H9 (cell line): ENCODE measurements around the gene ADAMTS2. TPM values are rescaled to one million over a fixed set of nuclear protein-coding genes. Genes with fewer than 3 reads are reported as not detected.

ENCODE experiments used
- DNase-seq: peaks from one replicate; pipeline ENCODE4 v3.0.0-alpha.2; 2017
- H2AFZ ChIP-seq: one replicate; pipeline ENCODE4 v1.6.1; 2013; ENCODE audit warnings: mild to moderate bottlenecking, low read length, control low read depth, moderate library complexity
- H2AK5ac ChIP-seq: 2 replicates; pipeline ENCODE4 v1.6.1; 2013; ENCODE audit warnings: low read length, control low read depth, mixed read lengths; ENCODE audit not compliant: insufficient read length
- H2BK120ac ChIP-seq: one replicate; pipeline ENCODE4 v1.6.1; 2013; ENCODE audit warnings: low read depth, mild to moderate bottlenecking, low read length, control low read depth, inconsistent platforms; ENCODE audit not compliant: poor library complexity, severe bottlenecking
- H2BK12ac ChIP-seq: 2 replicates; pipeline ENCODE4 v1.6.1; 2013; ENCODE audit warnings: low read length, control low read depth, mixed read lengths, low read depth; ENCODE audit not compliant: insufficient read length
- H2BK15ac ChIP-seq: 2 replicates; pipeline ENCODE4 v1.6.1; 2013; ENCODE audit warnings: low read depth, low read length, control low read depth
- H2BK20ac ChIP-seq: one replicate; pipeline ENCODE4 v1.6.1; 2013; ENCODE audit warnings: low read depth, mild to moderate bottlenecking, low read length, control low read depth, inconsistent platforms; ENCODE audit not compliant: poor library complexity, severe bottlenecking
- H2BK5ac ChIP-seq: 2 replicates; pipeline ENCODE4 v1.6.1; 2013; ENCODE audit warnings: low read length, control low read depth, mixed read lengths; ENCODE audit not compliant: insufficient read length
- H3K14ac ChIP-seq: 2 replicates; pipeline ENCODE4 v1.6.1; 2013; ENCODE audit warnings: low read length, control low read depth; ENCODE audit not compliant: insufficient read depth
- H3K18ac ChIP-seq: 2 replicates; pipeline ENCODE4 v1.6.1; 2013; ENCODE audit warnings: low read depth, mild to moderate bottlenecking, mixed read lengths, low read length, control low read depth; ENCODE audit not compliant: insufficient read length
- H3K23ac ChIP-seq: 2 replicates; pipeline ENCODE4 v1.6.1; 2013; ENCODE audit warnings: low read length, control low read depth, mixed read lengths, low read depth; ENCODE audit not compliant: insufficient read length
- H3K23me2 ChIP-seq: 2 replicates; pipeline ENCODE4 v1.6.1; 2013; ENCODE audit warnings: low read depth, mild to moderate bottlenecking, mixed read lengths, low read length, control low read depth; ENCODE audit not compliant: insufficient read length, poor library complexity, severe bottlenecking
- H3K27ac ChIP-seq: 2 replicates; pipeline ENCODE4 v1.5.1; 2013; ENCODE audit warnings: low read length, control low read depth, mixed read lengths, low read depth; ENCODE audit not compliant: insufficient read length
- H3K27me3 ChIP-seq: 2 replicates; pipeline ENCODE4 v1.6.1; 2013; ENCODE audit warnings: low read length, control low read depth, inconsistent platforms; ENCODE audit not compliant: insufficient read depth
- H3K4ac ChIP-seq: 2 replicates; pipeline ENCODE4 v1.6.1; 2013; ENCODE audit warnings: low read depth, mild to moderate bottlenecking, control low read depth, inconsistent platforms, low read length, moderate library complexity
- H3K4me1 ChIP-seq: 2 replicates; pipeline ENCODE4 v1.6.1; 2013; ENCODE audit warnings: low read length, control low read depth, inconsistent platforms; ENCODE audit not compliant: insufficient read depth
- H3K4me2 ChIP-seq: 2 replicates; pipeline ENCODE4 v1.6.1; 2013; ENCODE audit warnings: low read length, control low read depth, mixed read lengths; ENCODE audit not compliant: insufficient read length, insufficient read depth
- H3K56ac ChIP-seq: 2 replicates; pipeline ENCODE4 v1.6.1; 2013; ENCODE audit warnings: low read depth, mild to moderate bottlenecking, mixed read lengths, low read length, control low read depth; ENCODE audit not compliant: insufficient read length
- H3K79me1 ChIP-seq: 2 replicates; pipeline ENCODE4 v1.6.1; 2013; ENCODE audit warnings: low read depth, mild to moderate bottlenecking, moderate library complexity, low read length, control low read depth, inconsistent platforms; ENCODE audit not compliant: insufficient read depth, poor library complexity, severe bottlenecking
- H3K79me2 ChIP-seq: 2 replicates; pipeline ENCODE4 v1.6.1; 2013; ENCODE audit warnings: low read length, control low read depth, inconsistent platforms; ENCODE audit not compliant: insufficient read depth
- H3K9ac ChIP-seq: 2 replicates; pipeline ENCODE4 v1.6.1; 2013; ENCODE audit warnings: low read length, control low read depth, mixed read lengths; ENCODE audit not compliant: insufficient read length; ENCODE audit errors: extremely low read depth
- H3K9me3 ChIP-seq: one replicate; pipeline ENCODE4 v1.6.1; 2013; ENCODE audit warnings: low read depth, low read length, inconsistent platforms; ENCODE audit not compliant: control insufficient read depth
- H3T11ph ChIP-seq: one replicate; pipeline ENCODE4 v1.6.1; 2013; ENCODE audit warnings: mild to moderate bottlenecking, low read length, control low read depth, inconsistent platforms
- H4K20me1 ChIP-seq: one replicate; pipeline ENCODE4 v1.6.1; 2013; ENCODE audit not compliant: control insufficient read depth, insufficient read length, insufficient read depth
- H4K5ac ChIP-seq: 2 replicates; pipeline ENCODE4 v1.6.1; 2013; ENCODE audit warnings: low read depth, mild to moderate bottlenecking, mixed read lengths, low read length, control low read depth; ENCODE audit not compliant: insufficient read length
- H4K8ac ChIP-seq: replicated peaks from 2 replicates; pipeline ENCODE4 v1.6.1; 2013; ENCODE audit warnings: low read length, control low read depth, mixed read lengths, low read depth; ENCODE audit not compliant: insufficient read length
- H4K91ac ChIP-seq: 2 replicates; pipeline ENCODE4 v1.6.1; 2013; ENCODE audit warnings: low read depth, mild to moderate bottlenecking, moderate library complexity, mixed read lengths, low read length, control low read depth; ENCODE audit not compliant: insufficient read length
- H3K27ac Mint-ChIP-seq, 3 experiments: 2 replicates in 2 of 3; 3 replicates in 1 of 3; pipeline ENCODE4 v1.8.0; 2020 to 2021; ENCODE audit warnings: mixed read lengths in 3 of 3, mild to moderate bottlenecking in 1 of 3, moderate library complexity in 1 of 3
- H3K27me3 Mint-ChIP-seq: 2 replicates; pipeline ENCODE4 v1.8.0; 2021; ENCODE audit warnings: low read depth, mild to moderate bottlenecking, moderate library complexity, mixed read lengths
- H3K36me3 Mint-ChIP-seq, 3 experiments: 2 replicates in 2 of 3; 3 replicates in 1 of 3; pipeline ENCODE4 v1.8.0; 2020 to 2021; ENCODE audit warnings: low read depth in 3 of 3, mixed read lengths in 3 of 3; ENCODE audit not compliant: insufficient read depth in 1 of 3
- H3K4me1 Mint-ChIP-seq, 2 experiments: 2 replicates each; pipeline ENCODE4 v1.8.0; 2020; ENCODE audit warnings: mixed read lengths in 2 of 2
- H3K4me3 Mint-ChIP-seq, 2 experiments: 2 replicates in 1 of 2; 3 replicates in 1 of 2; pipeline ENCODE4 v1.8.0; 2020 to 2021; ENCODE audit warnings: mild to moderate bottlenecking in 2 of 2, mixed read lengths in 2 of 2, moderate library complexity in 1 of 2
- H3K9me3 Mint-ChIP-seq, 2 experiments: 2 replicates in 1 of 2; 3 replicates in 1 of 2; pipeline ENCODE4 v1.8.0; 2020; ENCODE audit warnings: mild to moderate bottlenecking in 2 of 2, mixed read lengths in 2 of 2, moderate library complexity in 1 of 2
- CTCF ChIP-seq: fragments of 200-600 bp; sonication (generic); conservative IDR thresholded peaks from 3 replicates; pipeline ENCODE4 v1.8.0; 2021; ENCODE audit warnings: antibody characterized with exemption, mild to moderate bottlenecking
- WGBS: extraction: QIAGEN DNeasy Blood & Tissue Kit; methylation state at CpG from one replicate; pipeline ENCODE4 v1.1.7; 2013; ENCODE audit warnings: missing lambda C conversion rate, low lambda C conversion rate, mixed read lengths; ENCODE audit not compliant: insufficient read length; ENCODE audit errors: extremely low coverage; 5-methylcytosine and 5-hydroxymethylcytosine counted together
- total RNA-seq: library from RNA; stranded (reverse); gene quantifications from 2 replicates; pipeline ENCODE4 v1.2.1, GENCODE V29; 2021

The ADAMTS2 gene
- total RNA-seq, 1 experiment from 2014 or later, result 5.4 TPM

- H2BK20ac ChIP-seq, result no peak overlapping the region
- Mint-ChIP-seq H3K27me3 (peaks cover 4% of the 10 kb centered on the region), H3K27ac (no peak overlapping the region; a peak in 1 of 7 replicates), H3K36me3 (peaks cover 0 to 6% (median 5%) of the 10 kb centered on the region in 3 experiments; a peak in 3 of 7 replicates), H3K9me3 (peaks cover 7 to 15% of the 10 kb centered on the region in 2 experiments; a peak in 4 of 5 replicates), H3K4me3 (no peak overlapping the region), H3K4me1 (no peaks in the 10 kb centered on the region)
- TF ChIP-seq CTCF, result no peak
- no peak overlapping the region for H2BK15ac ChIP-seq
- no peaks in the 10 kb centered on the region for H3K27me3 ChIP-seq
- no peak overlapping the region for H4K91ac ChIP-seq
- no peak overlapping the region for H3K4ac ChIP-seq
- H3K79me2 ChIP-seq, result no peaks in the 10 kb centered on the region
- H3K18ac ChIP-seq, result no peak overlapping the region
- no peak overlapping the region for H3K23ac ChIP-seq
- no peak overlapping the region for H3T11ph ChIP-seq
- no peaks in the 10 kb centered on the region for H3K79me1 ChIP-seq
- no peak overlapping the region for H3K4me2 ChIP-seq
- no peak overlapping the region for H2BK12ac ChIP-seq
- no peak overlapping the region for H3K9ac ChIP-seq
- H4K20me1 ChIP-seq, result no peaks in the 10 kb centered on the region
- H3K4me1 ChIP-seq, result no peaks in the 10 kb centered on the region
- no peak overlapping the region for H2AK5ac ChIP-seq
- no peak overlapping the region for H3K56ac ChIP-seq
- H4K8ac ChIP-seq, result no peak overlapping the region
- H2BK5ac ChIP-seq, result no peak overlapping the region
- no peaks in the 10 kb centered on the region for H3K9me3 ChIP-seq
- WGBS, result no CpG with 5 or more reads among the region's 20 CpGs
- H2BK120ac ChIP-seq, result no peak overlapping the region
- DNase-seq, result no peak
- no peak overlapping the region for H3K27ac ChIP-seq
- H3K14ac ChIP-seq, result no peak overlapping the region
- no peaks in the 10 kb centered on the region for H3K23me2 ChIP-seq
- no peak overlapping the region for H2AFZ ChIP-seq
- no peak overlapping the region for H4K5ac ChIP-seq
Measured at GRCh38 chr5:179171816-179172745, 173.2 kb downstream of the ADAMTS2 start.
